SK-N-SH (cell line): ENCODE results near the gene MAPKBP1. TPM values are rescaled to one million over a fixed set of nuclear protein-coding genes. Genes with fewer than 3 reads are reported as not detected.
A peak's percentile ranks its signal among the peaks of the same experiment; 100 is the strongest.
"Not testable (repeated sequence)": the region's sequence is repeated elsewhere in the genome, so short reads cannot be mapped to it uniquely, and the experiment has no call there.

Experiments
- CTCF ChIA-PET: fragments of 300-600, 350-600 bp; formaldehyde crosslinking; extraction: SDS; loops from one replicate; lab custom pipeline; 2021; lab: Yijun Ruan, JAX
- POLR2A ChIA-PET: fragments of 350-600 bp; sonication (Branson Sonifier 250); formaldehyde crosslinking; extraction: SDS; loops from one replicate; lab custom pipeline; 2020; ENCODE audit warnings: antibody characterized with exemption, inconsistent platforms; lab: Yijun Ruan, JAX
- DNase-seq: peaks from one replicate; pipeline ENCODE4 v3.0.0; 2012
- H2AFZ ChIP-seq: fragments of 200-600 bp; sonication (generic); 2 replicates; pipeline ENCODE4 v1.8.1; 2016; ENCODE audit warnings: antibody characterized with exemption, mild to moderate bottlenecking, low read depth
- H3F3A ChIP-seq: fragments of 200-600 bp; sonication (generic); replicated peaks from 2 replicates; pipeline ENCODE3; 2016; ENCODE audit warnings: antibody characterized with exemption, mild to moderate bottlenecking; ENCODE audit not compliant: insufficient read depth
- H3K27ac ChIP-seq, 2 experiments: fragments of 200-500 bp in 1 of 2; fragments of 200-600 bp in 1 of 2; sonication (Bioruptor generic) in 1 of 2; sonication (generic), shearing (Covaris generic) in 1 of 2; 2 replicates each; pipeline versions ENCODE4 v1.5.1 to v1.6.1; 2014 to 2016; ENCODE audit warnings: low read depth in 2 of 2, inconsistent platforms in 1 of 2, low read length in 1 of 2, mild to moderate bottlenecking in 1 of 2, mixed read lengths in 1 of 2
- H3K27me3 ChIP-seq: fragments of 200-600 bp; sonication (generic), shearing (Covaris generic); 2 replicates; pipeline ENCODE4 v1.6.1; 2016; ENCODE audit warnings: mixed run types; ENCODE audit not compliant: insufficient read depth
- H3K36me3 ChIP-seq, 2 experiments: fragments of 200-500 bp in 1 of 2; fragments of 200-600 bp in 1 of 2; sonication (Bioruptor generic) in 1 of 2; sonication (generic) in 1 of 2; replicated peaks in 1 of 2; 2 replicates each; pipeline versions ENCODE3 to v1.5.1; 2014 to 2016; ENCODE audit warnings: low read length in 1 of 2, mild to moderate bottlenecking in 1 of 2; ENCODE audit not compliant: insufficient read depth in 2 of 2, control insufficient read depth in 1 of 2
- H3K4me1 ChIP-seq, 2 experiments: fragments of 200-500 bp in 1 of 2; fragments of 200-600 bp in 1 of 2; sonication (Bioruptor generic) in 1 of 2; sonication (generic), shearing (Covaris generic) in 1 of 2; 2 replicates each; pipeline versions ENCODE4 v1.5.1 to v1.6.1; 2014 to 2016; ENCODE audit warnings: low read depth in 1 of 2, low read length in 1 of 2, mixed run types in 1 of 2; ENCODE audit not compliant: insufficient read depth in 2 of 2, control insufficient read depth in 1 of 2
- H3K4me2 ChIP-seq: fragments of 200-600 bp; sonication (generic), shearing (Covaris generic); 2 replicates; pipeline ENCODE4 v1.6.1; 2017; ENCODE audit warnings: mixed run types
- H3K4me3 ChIP-seq, 2 experiments: fragments of 200-500 bp in 1 of 2; fragments of 200-600 bp in 1 of 2; sonication (Bioruptor generic) in 1 of 2; sonication (generic), shearing (Covaris generic) in 1 of 2; 2 replicates each; pipeline versions ENCODE4 v1.5.1 to v1.8.1; 2014 to 2016; ENCODE audit warnings: low read depth in 2 of 2, inconsistent platforms in 1 of 2, low read length in 1 of 2, mild to moderate bottlenecking in 1 of 2, mixed read lengths in 1 of 2, moderate library complexity in 1 of 2
- H3K79me2 ChIP-seq: fragments of 200-600 bp; sonication (generic); 2 replicates; pipeline ENCODE4 v1.8.1; 2017; ENCODE audit warnings: mild to moderate bottlenecking; ENCODE audit not compliant: insufficient read depth
- H3K9ac ChIP-seq: fragments of 200-600 bp; sonication (generic); 2 replicates; pipeline ENCODE4 v1.6.1; 2017; ENCODE audit warnings: mixed run types
- H3K9me2 ChIP-seq: fragments of 200-600 bp; sonication (generic); 2 replicates; pipeline ENCODE4 v1.6.1; 2017; ENCODE audit warnings: mixed run types
- H3K9me3 ChIP-seq: fragments of 200-600 bp; sonication (generic); 2 replicates; pipeline ENCODE4 v1.6.1; 2017; ENCODE audit warnings: mixed run types, mild to moderate bottlenecking, moderate library complexity
- H4K20me1 ChIP-seq: fragments of 200-600 bp; sonication (generic); 2 replicates; pipeline ENCODE4 v1.6.1; 2017; ENCODE audit warnings: mild to moderate bottlenecking, mixed run types; ENCODE audit not compliant: insufficient read depth
- CHD2 ChIP-seq: fragments of 150-350 bp; IDR thresholded peaks from 2 replicates; pipeline ENCODE4 v1.6.1; 2018; ENCODE audit warnings: low read length; ENCODE audit not compliant: partially characterized antibody
- CTCF ChIP-seq: fragments of 200-600 bp; sonication (generic); IDR thresholded peaks from 2 replicates; pipeline ENCODE4 v1.6.1; 2017; ENCODE audit warnings: antibody characterized with exemption, mild to moderate bottlenecking, moderate library complexity
- EP300 ChIP-seq, 2 experiments: IDR thresholded peaks; 2 replicates each; pipeline versions ENCODE4 v1.4.0 to v1.6.1; 2012; ENCODE audit warnings: borderline replicate concordance in 1 of 2, low read depth in 1 of 2, low read length in 1 of 2
- FOSL2 ChIP-seq: IDR thresholded peaks from 2 replicates; pipeline ENCODE4 v1.4.0; 2012; ENCODE audit warnings: low read depth, mild to moderate bottlenecking, moderate library complexity, borderline replicate concordance
- FOXM1 ChIP-seq: IDR thresholded peaks from 2 replicates; pipeline ENCODE4 v1.4.0; 2012; ENCODE audit warnings: low read depth, mild to moderate bottlenecking
- GABPA ChIP-seq: IDR thresholded peaks from 2 replicates; pipeline ENCODE4 v1.4.0; 2012; ENCODE audit warnings: low read depth, mild to moderate bottlenecking
- JUND ChIP-seq: IDR thresholded peaks from 2 replicates; pipeline ENCODE4 v1.4.0; 2012
- MAX ChIP-seq: IDR thresholded peaks from 2 replicates; pipeline ENCODE4 v1.4.0; 2012; ENCODE audit warnings: low read depth
- MEF2A ChIP-seq: IDR thresholded peaks from 2 replicates; pipeline ENCODE4 v1.4.0; 2012; ENCODE audit warnings: low read depth, borderline replicate concordance
- MXI1 ChIP-seq: IDR thresholded peaks from 2 replicates; pipeline ENCODE4 v1.6.1; 2012; ENCODE audit warnings: mild to moderate bottlenecking, low read depth, low read length, improper control_type of control experiment
- PBX3 ChIP-seq: IDR thresholded peaks from 2 replicates; pipeline ENCODE4; 2012
- RAD21 ChIP-seq: IDR thresholded peaks from 2 replicates; pipeline ENCODE4 v1.6.1; 2012; ENCODE audit warnings: mild to moderate bottlenecking, low read length
- TCF12 ChIP-seq: IDR thresholded peaks from 2 replicates; pipeline ENCODE4 v1.4.0; 2012
- TEAD4 ChIP-seq: IDR thresholded peaks from 2 replicates; pipeline ENCODE4 v1.4.0; 2012; ENCODE audit warnings: mild to moderate bottlenecking, borderline replicate concordance; ENCODE audit not compliant: insufficient read depth
- USF2 ChIP-seq: fragments of 150-350 bp; IDR thresholded peaks from 2 replicates; pipeline ENCODE4 v1.6.1; 2017; ENCODE audit warnings: antibody characterized with exemption, low read length, low read depth, borderline replicate concordance
- YY1 ChIP-seq: IDR thresholded peaks from 2 replicates; pipeline ENCODE4 v1.4.0; 2012; ENCODE audit warnings: low read depth, mild to moderate bottlenecking
- WGBS: methylation state at CpG from one replicate; pipeline ENCODE4 v1.1.6; 2017; ENCODE audit warnings: low lambda C conversion rate; 5-methylcytosine and 5-hydroxymethylcytosine counted together
- polyA plus RNA-seq, 3 experiments: library from polyadenylated mRNA; depleted of rRNA; stranded (reverse); fragments of >200 nt; gene quantifications; 2 replicates each; pipeline ENCODE4 v1.2.3, GENCODE V29; 2012

MAPKBP1 gene
- polyA plus RNA-seq, 1 of the 3 experiments (the other 2 are of a cell fraction) = 5.2 TPM

- Histone ChIP-seq H3K27me3 (no peaks in the 10 kb centered on the region), H3K9ac (no peak overlapping the region), H3K79me2 (no peaks in the 10 kb centered on the region; the same call in 1 of the 2 replicates), H3K27ac (no peak overlapping the region; a peak in 1 of 4 replicates), H4K20me1 (no peaks in the 10 kb centered on the region), H3K9me2 (no peaks in the 10 kb centered on the region), H2AFZ (no peak overlapping the region), H3K36me3 (peaks cover 43 to 60% of the 10 kb centered on the region in 2 experiments), H3K4me3 (no peak overlapping the region), H3K9me3 (no peaks in the 10 kb centered on the region), H3F3A (peaks cover 5% of the 10 kb centered on the region), H3K4me1 (no peaks in the 10 kb centered on the region), H3K4me2 (no peak overlapping the region)
- no peak for DNase-seq
- TF ChIP-seq JUND = peak; percentile 24; the same call in 1 of the 2 replicates
- no peak for TF ChIP-seq MXI1
- CTCF ChIA-PET = no interaction called here
- POLR2A ChIA-PET = no interaction called here
- WGBS = 80% methylated on average over 4 of the region's 4 CpGs
These were observed 40.2 kb upstream of the MAPKBP1 start for GRCh38 chr15:41734079-41734478.

- ChIA-PET POLR2A (no interaction called here), CTCF (no interaction called here)
- Histone ChIP-seq H3K27ac (no peak overlapping the region), H3K9me3 (no peaks in the 10 kb centered on the region), H3K27me3 (no peaks in the 10 kb centered on the region), H3K4me1 (no peaks in the 10 kb centered on the region), H3F3A (peaks cover 5% of the 10 kb centered on the region), H3K4me3 (no peak overlapping the region), H3K9me2 (no peaks in the 10 kb centered on the region), H3K9ac (no peak overlapping the region), H3K36me3 (peaks cover 53 to 61% of the 10 kb centered on the region in 2 experiments), H4K20me1 (no peaks in the 10 kb centered on the region), H3K4me2 (no peak overlapping the region), H3K79me2 (no peaks in the 10 kb centered on the region; the same call in 1 of the 2 replicates), H2AFZ (no peak overlapping the region)
- TF ChIP-seq JUND (no peak), TCF12 (no peak), YY1 (no peak), CHD2 (no peak), EP300 (IDR thresholded peaks at IDR 0.05; ENCODE audit: borderline replicate concordance in 1 of 2, low read depth in 1 of 2, low read length in 1 of 2) (no peak), MEF2A (no peak), USF2 (no peak), TEAD4 (no peak), GABPA (no peak), FOSL2 (no peak), PBX3 (no peak), RAD21 (no peak), MAX (no peak), CTCF (no peak), FOXM1 (no peak), MXI1 (no peak)
- DNase-seq = no peak
- WGBS = 93% methylated on average over 4 of the region's 4 CpGs
These were observed 39.2 kb upstream of the MAPKBP1 start for GRCh38 chr15:41735046-41735445.

- H3K27me3 ChIP-seq, CTCF ChIA-PET, H3K27ac ChIP-seq, H3K4me2 ChIP-seq, H2AFZ ChIP-seq, H3K4me1 ChIP-seq, H3K9ac ChIP-seq, H3F3A ChIP-seq, H4K20me1 ChIP-seq, H3K9me3 ChIP-seq, H3K79me2 ChIP-seq, DNase-seq, H3K9me2 ChIP-seq, H3K4me3 ChIP-seq: not testable (repeated sequence)
- H3K36me3 ChIP-seq = peaks cover 54 to 62% of the 10 kb centered on the region in 2 experiments
- POLR2A ChIA-PET = interaction anchor here (0.6 kb wide), 1 partner anchor 319 kb away, joined by 5 read pairs; no protein-coding TSS in a partner anchor
- 98% methylated on average over 10 of the region's 10 CpGs for WGBS
These were observed 38.8 kb upstream of the MAPKBP1 start for GRCh38 chr15:41735492-41735891.
